IMR-90 (cell line): ENCODE data around the gene TRPC4AP.

Source experiments
- CEBPB ChIP-seq: IDR thresholded peaks from 2 replicates; pipeline ENCODE4 v1.6.1; 2012; ENCODE audit warnings: low read depth, low read length, improper control_type of control experiment
- CTCF ChIP-seq: conservative IDR thresholded peaks from 2 replicates; pipeline ENCODE4 v1.5.1; 2012; ENCODE audit warnings: mild to moderate bottlenecking, low read depth, low read length, improper control_type of control experiment
- ELK1 ChIP-seq: fragments of 150-350 bp; IDR thresholded peaks from 2 replicates; pipeline ENCODE4 v1.6.1; 2016; ENCODE audit warnings: low read depth, mild to moderate bottlenecking, low read length, moderate library complexity, borderline replicate concordance
- FOS ChIP-seq: fragments of 150-350 bp; IDR thresholded peaks from 2 replicates; pipeline ENCODE4 v1.6.1; 2016; ENCODE audit warnings: low read depth, low read length
- MAFK ChIP-seq: IDR thresholded peaks from 2 replicates; pipeline ENCODE4 v1.6.1; 2012; ENCODE audit warnings: low read depth, low read length, improper control_type of control experiment
- MAZ ChIP-seq: IDR thresholded peaks from 2 replicates; pipeline ENCODE4 v1.6.1; 2012; ENCODE audit warnings: low read depth, mild to moderate bottlenecking, low read length, improper control_type of control experiment, moderate library complexity, borderline replicate concordance
- MXI1 ChIP-seq: IDR thresholded peaks from 2 replicates; pipeline ENCODE4 v1.6.1; 2012; ENCODE audit warnings: low read depth, mild to moderate bottlenecking, low read length, moderate library complexity, borderline replicate concordance
- NFE2L2 ChIP-seq: fragments of 150-350 bp; IDR thresholded peaks from 2 replicates; pipeline ENCODE4 v1.6.1; 2016; ENCODE audit warnings: low read depth, mild to moderate bottlenecking, low read length
- POLR2A ChIP-seq: IDR thresholded peaks from 2 replicates; pipeline ENCODE4 v1.6.1; 2012; ENCODE audit warnings: mild to moderate bottlenecking, low read depth, low read length
- RAD21 ChIP-seq: IDR thresholded peaks from 2 replicates; pipeline ENCODE4 v1.6.1; 2012; ENCODE audit warnings: low read length, improper control_type of control experiment
- RFX5 ChIP-seq: IDR thresholded peaks from 2 replicates; pipeline ENCODE4 v1.8.0; 2012; ENCODE audit warnings: low read depth, mild to moderate bottlenecking, low read length, moderate library complexity
- SMC3 ChIP-seq: fragments of 150-350 bp; IDR thresholded peaks from 2 replicates; pipeline ENCODE4 v1.6.1; 2016; ENCODE audit warnings: low read depth, mild to moderate bottlenecking, antibody characterized with exemption, low read length, moderate library complexity

GRCh38 chr20:34956041-34956458 is 136.6 kb downstream of the TRPC4AP start:
- TF ChIP-seq CTCF (no peak), NFE2L2 (no peak), FOS (no peak), MAZ (no peak), RAD21 (no peak), POLR2A (no peak), SMC3 (no peak), CEBPB (no peak), ELK1 (no peak), MAFK (no peak), RFX5 (no peak), MXI1 (no peak)
